ENCODE data around the gene EFCAB6. TPM values are rescaled to one million over a fixed set of nuclear protein-coding genes. Genes with fewer than 3 reads are reported as not detected.

The EFCAB6 gene
- total RNA-seq, 4 donors from 2014 or later, result 0.68 to 3.7 (median 0.80) TPM; not detected in 1

DNA sequence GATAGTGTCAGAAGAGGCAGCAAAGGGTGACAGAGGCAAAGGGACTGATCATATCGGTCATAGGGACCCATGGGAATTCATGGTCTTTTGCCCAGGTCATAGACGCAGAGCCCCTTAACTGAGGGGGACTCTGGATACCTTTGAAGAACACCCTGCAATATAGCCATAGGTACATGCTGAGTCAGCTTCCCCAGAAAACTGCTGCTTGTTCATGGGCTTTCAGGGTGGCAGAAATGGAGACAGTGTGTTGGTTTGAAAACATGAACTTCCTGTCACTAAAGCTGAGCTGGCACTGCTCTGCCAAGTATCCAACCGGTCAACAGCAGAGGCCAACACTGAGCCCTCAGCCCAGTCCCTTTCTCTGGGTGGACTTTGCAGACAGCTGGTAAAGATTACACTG lies 114.2 kb downstream of the EFCAB6 start:
- in situ Hi-C loops (cut with MboI; ENCODE audit: low pct_ligation_motif_present in 1 of 4, low pct_unique_long_range_greater_than_20kb in 1 of 4, low sequenced_read_pairs in 3 of 4), result no loop called here
- no peak for DNase-seq
- intact Hi-C loops (cut with DNase I; ENCODE audit: low total_unique reads), result no loop called here
- TF ChIP-seq, protein P1, sequence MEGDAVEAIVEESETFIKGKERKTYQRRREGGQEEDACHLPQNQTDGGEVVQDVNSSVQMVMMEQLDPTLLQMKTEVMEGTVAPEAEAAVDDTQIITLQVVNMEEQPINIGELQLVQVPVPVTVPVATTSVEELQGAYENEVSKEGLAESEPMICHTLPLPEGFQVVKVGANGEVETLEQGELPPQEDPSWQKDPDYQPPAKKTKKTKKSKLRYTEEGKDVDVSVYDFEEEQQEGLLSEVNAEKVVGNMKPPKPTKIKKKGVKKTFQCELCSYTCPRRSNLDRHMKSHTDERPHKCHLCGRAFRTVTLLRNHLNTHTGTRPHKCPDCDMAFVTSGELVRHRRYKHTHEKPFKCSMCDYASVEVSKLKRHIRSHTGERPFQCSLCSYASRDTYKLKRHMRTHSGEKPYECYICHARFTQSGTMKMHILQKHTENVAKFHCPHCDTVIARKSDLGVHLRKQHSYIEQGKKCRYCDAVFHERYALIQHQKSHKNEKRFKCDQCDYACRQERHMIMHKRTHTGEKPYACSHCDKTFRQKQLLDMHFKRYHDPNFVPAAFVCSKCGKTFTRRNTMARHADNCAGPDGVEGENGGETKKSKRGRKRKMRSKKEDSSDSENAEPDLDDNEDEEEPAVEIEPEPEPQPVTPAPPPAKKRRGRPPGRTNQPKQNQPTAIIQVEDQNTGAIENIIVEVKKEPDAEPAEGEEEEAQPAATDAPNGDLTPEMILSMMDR (IDR thresholded peaks at IDR 0.05), result no peak
- no peak for TF ChIP-seq POLR2A (IDR thresholded peaks at IDR 0.05)
- TF ChIP-seq POLR2AphosphoS5 (IDR thresholded peaks at IDR 0.05), result no peak
- no peak for TF ChIP-seq EP300 (IDR thresholded peaks at IDR 0.05; ENCODE audit: low read depth)
- Histone ChIP-seq H3K4me3 (no peak overlapping the region), H3K27ac (no peak overlapping the region), H3K4me1 (no peaks in the 10 kb centered on the region), H3K27me3 (no peaks in the 10 kb centered on the region), H3K36me3 (no peaks in the 10 kb centered on the region), H3K9me3 (no peaks in the 10 kb centered on the region)
- WGBS, 2 donors (ENCODE audit: low coverage in 1 of 2), result 85 to 100% methylated on average over 1 to 3 of the region's 3 CpGs

DNA sequence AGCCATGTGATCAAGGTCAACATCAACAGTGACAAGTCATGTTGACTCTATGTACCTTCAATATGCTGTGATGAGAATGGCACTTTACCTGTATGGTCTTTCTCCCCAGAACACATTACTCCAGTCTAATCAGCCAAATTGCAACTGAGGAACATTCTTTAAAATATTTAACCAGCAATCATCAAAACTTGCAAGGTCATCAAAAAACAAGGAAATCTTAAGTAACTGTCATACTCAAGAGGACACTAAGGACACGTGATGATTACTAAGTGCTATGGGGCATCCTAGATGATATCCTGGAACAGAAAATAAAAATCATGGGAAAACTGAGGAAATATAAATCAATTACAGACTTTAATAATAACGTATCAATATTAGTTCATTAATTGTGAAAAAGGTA lies 118.9 kb downstream of the EFCAB6 start:
- Histone ChIP-seq H3K4me3 (no peak overlapping the region), H3K36me3 (no peaks in the 10 kb centered on the region), H3K27me3 (no peaks in the 10 kb centered on the region), H3K27ac (no peak overlapping the region), H3K9me3 (no peaks in the 10 kb centered on the region), H3K4me1 (no peaks in the 10 kb centered on the region)
- intact Hi-C loops (cut with DNase I; ENCODE audit: low total_unique reads), result no loop called here
- TF ChIP-seq, protein P1 (IDR thresholded peaks at IDR 0.05), result no peak
- TF ChIP-seq POLR2A (IDR thresholded peaks at IDR 0.05) (no peak), EP300 (IDR thresholded peaks at IDR 0.05; ENCODE audit: low read depth) (no peak), POLR2AphosphoS5 (IDR thresholded peaks at IDR 0.05) (no peak)
- WGBS, 2 donors (ENCODE audit: low coverage in 1 of 2), result 89 to 91% methylated on average over 2 of the region's 2 CpGs
- in situ Hi-C loops (cut with MboI; ENCODE audit: low pct_ligation_motif_present in 1 of 4, low pct_unique_long_range_greater_than_20kb in 1 of 4, low sequenced_read_pairs in 3 of 4), result no loop called here
- DNase-seq, result no peak

DNA sequence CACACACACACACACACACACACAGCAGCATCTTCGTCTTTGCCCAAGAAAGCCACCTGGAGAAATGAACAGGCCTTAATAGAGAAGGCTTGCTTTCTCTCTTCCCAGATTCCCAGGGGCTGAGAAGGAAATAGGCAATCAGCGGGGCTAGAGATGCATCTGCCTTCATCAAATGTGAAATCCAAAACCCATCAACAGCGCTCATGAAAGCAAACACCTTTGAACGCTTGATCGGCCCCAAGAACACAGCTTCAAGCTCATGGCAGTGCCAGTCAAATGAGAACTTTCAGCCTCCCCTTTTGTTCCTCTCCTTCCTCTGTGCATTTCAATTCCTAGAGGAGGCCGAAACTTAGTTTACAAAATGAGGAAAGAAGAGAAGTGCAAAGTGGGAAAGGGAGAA lies 122.7 kb downstream of the EFCAB6 start:
- Histone ChIP-seq H3K4me3 (no peak overlapping the region), H3K4me1 (no peaks in the 10 kb centered on the region), H3K27ac (no peak overlapping the region), H3K36me3 (no peaks in the 10 kb centered on the region), H3K27me3 (no peaks in the 10 kb centered on the region), H3K9me3 (no peaks in the 10 kb centered on the region)
- 84 to 100% methylated on average over 2 to 6 of the region's 6 CpGs for WGBS, 2 donors (ENCODE audit: low coverage in 1 of 2)
- TF ChIP-seq, protein P1 (IDR thresholded peaks at IDR 0.05), result no peak
- TF ChIP-seq POLR2AphosphoS5 (IDR thresholded peaks at IDR 0.05), result no peak
- TF ChIP-seq POLR2A (IDR thresholded peaks at IDR 0.05), result no peak
- no peak for TF ChIP-seq EP300 (IDR thresholded peaks at IDR 0.05; ENCODE audit: low read depth)
- DNase-seq, result no peak
- in situ Hi-C loops (cut with MboI; ENCODE audit: low pct_ligation_motif_present in 1 of 4, low pct_unique_long_range_greater_than_20kb in 1 of 4, low sequenced_read_pairs in 3 of 4), result no loop called here
- intact Hi-C loops (cut with DNase I; ENCODE audit: low total_unique reads), result no loop called here

DNA sequence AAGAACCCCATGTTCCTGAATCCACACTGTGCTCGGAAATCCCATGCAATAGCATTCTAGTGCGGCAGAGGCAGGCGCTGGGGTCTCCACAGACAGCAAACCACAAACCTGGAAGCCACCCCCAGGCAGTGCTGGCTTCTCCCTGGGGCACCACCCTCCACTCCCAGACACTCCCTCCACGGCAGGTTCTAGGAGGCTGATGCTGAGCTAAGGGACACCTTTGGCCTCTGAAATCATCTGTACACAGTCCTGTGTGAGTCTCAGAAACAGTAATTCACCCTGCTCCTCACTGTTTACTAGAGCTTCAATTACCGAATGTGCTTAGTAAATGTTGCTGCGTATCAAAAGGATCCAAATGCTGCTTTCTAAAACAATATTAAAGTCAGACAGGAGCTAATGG lies 129.3 kb downstream of the EFCAB6 start:
- no peak overlapping the region for H3K4me3 ChIP-seq
- H3K4me1 ChIP-seq, result no peaks in the 10 kb centered on the region
- DNase-seq, result no peak
- H3K36me3 ChIP-seq, result no peaks in the 10 kb centered on the region
- in situ Hi-C loops (cut with MboI; ENCODE audit: low pct_ligation_motif_present in 1 of 4, low pct_unique_long_range_greater_than_20kb in 1 of 4, low sequenced_read_pairs in 3 of 4), result no loop called here
- TF ChIP-seq EP300 (IDR thresholded peaks at IDR 0.05; ENCODE audit: low read depth) (no peak), POLR2AphosphoS5 (IDR thresholded peaks at IDR 0.05) (no peak), POLR2A (IDR thresholded peaks at IDR 0.05) (no peak)
- TF ChIP-seq, protein P1 (IDR thresholded peaks at IDR 0.05), result no peak
- WGBS, 2 donors (ENCODE audit: low coverage in 1 of 2), result 81 to 94% methylated on average over 2 to 6 of the region's 6 CpGs
- no peaks in the 10 kb centered on the region for H3K9me3 ChIP-seq
- no peak overlapping the region for H3K27ac ChIP-seq
- no peaks in the 10 kb centered on the region for H3K27me3 ChIP-seq
- intact Hi-C loops (cut with DNase I; ENCODE audit: low total_unique reads), result no loop called here

All from transverse colon (tissue), 4 donors.